H9 (cell line): Measurements from ENCODE around the gene OGDH. TPM values are rescaled to one million over a fixed set of nuclear protein-coding genes. Genes with fewer than 3 reads are reported as not detected.

ENCODE experiments used
- DNase-seq: peaks from one replicate; pipeline ENCODE4 v3.0.0-alpha.2; 2017
- H2AFZ ChIP-seq: one replicate; pipeline ENCODE4 v1.6.1; 2013; ENCODE audit warnings: mild to moderate bottlenecking, low read length, control low read depth, moderate library complexity
- H2AK5ac ChIP-seq: 2 replicates; pipeline ENCODE4 v1.6.1; 2013; ENCODE audit warnings: low read length, control low read depth, mixed read lengths; ENCODE audit not compliant: insufficient read length
- H2BK120ac ChIP-seq: one replicate; pipeline ENCODE4 v1.6.1; 2013; ENCODE audit warnings: low read depth, mild to moderate bottlenecking, low read length, control low read depth, inconsistent platforms; ENCODE audit not compliant: poor library complexity, severe bottlenecking
- H2BK12ac ChIP-seq: 2 replicates; pipeline ENCODE4 v1.6.1; 2013; ENCODE audit warnings: low read length, control low read depth, mixed read lengths, low read depth; ENCODE audit not compliant: insufficient read length
- H2BK15ac ChIP-seq: 2 replicates; pipeline ENCODE4 v1.6.1; 2013; ENCODE audit warnings: low read depth, low read length, control low read depth
- H2BK20ac ChIP-seq: one replicate; pipeline ENCODE4 v1.6.1; 2013; ENCODE audit warnings: low read depth, mild to moderate bottlenecking, low read length, control low read depth, inconsistent platforms; ENCODE audit not compliant: poor library complexity, severe bottlenecking
- H2BK5ac ChIP-seq: 2 replicates; pipeline ENCODE4 v1.6.1; 2013; ENCODE audit warnings: low read length, control low read depth, mixed read lengths; ENCODE audit not compliant: insufficient read length
- H3K14ac ChIP-seq: 2 replicates; pipeline ENCODE4 v1.6.1; 2013; ENCODE audit warnings: low read length, control low read depth; ENCODE audit not compliant: insufficient read depth
- H3K18ac ChIP-seq: 2 replicates; pipeline ENCODE4 v1.6.1; 2013; ENCODE audit warnings: low read depth, mild to moderate bottlenecking, mixed read lengths, low read length, control low read depth; ENCODE audit not compliant: insufficient read length
- H3K23ac ChIP-seq: 2 replicates; pipeline ENCODE4 v1.6.1; 2013; ENCODE audit warnings: low read length, control low read depth, mixed read lengths, low read depth; ENCODE audit not compliant: insufficient read length
- H3K23me2 ChIP-seq: 2 replicates; pipeline ENCODE4 v1.6.1; 2013; ENCODE audit warnings: low read depth, mild to moderate bottlenecking, mixed read lengths, low read length, control low read depth; ENCODE audit not compliant: insufficient read length, poor library complexity, severe bottlenecking
- H3K27ac ChIP-seq: 2 replicates; pipeline ENCODE4 v1.5.1; 2013; ENCODE audit warnings: low read length, control low read depth, mixed read lengths, low read depth; ENCODE audit not compliant: insufficient read length
- H3K27me3 ChIP-seq: 2 replicates; pipeline ENCODE4 v1.6.1; 2013; ENCODE audit warnings: low read length, control low read depth, inconsistent platforms; ENCODE audit not compliant: insufficient read depth
- H3K4ac ChIP-seq: 2 replicates; pipeline ENCODE4 v1.6.1; 2013; ENCODE audit warnings: low read depth, mild to moderate bottlenecking, control low read depth, inconsistent platforms, low read length, moderate library complexity
- H3K4me1 ChIP-seq: 2 replicates; pipeline ENCODE4 v1.6.1; 2013; ENCODE audit warnings: low read length, control low read depth, inconsistent platforms; ENCODE audit not compliant: insufficient read depth
- H3K4me2 ChIP-seq: 2 replicates; pipeline ENCODE4 v1.6.1; 2013; ENCODE audit warnings: low read length, control low read depth, mixed read lengths; ENCODE audit not compliant: insufficient read length, insufficient read depth
- H3K56ac ChIP-seq: 2 replicates; pipeline ENCODE4 v1.6.1; 2013; ENCODE audit warnings: low read depth, mild to moderate bottlenecking, mixed read lengths, low read length, control low read depth; ENCODE audit not compliant: insufficient read length
- H3K79me1 ChIP-seq: 2 replicates; pipeline ENCODE4 v1.6.1; 2013; ENCODE audit warnings: low read depth, mild to moderate bottlenecking, moderate library complexity, low read length, control low read depth, inconsistent platforms; ENCODE audit not compliant: insufficient read depth, poor library complexity, severe bottlenecking
- H3K79me2 ChIP-seq: 2 replicates; pipeline ENCODE4 v1.6.1; 2013; ENCODE audit warnings: low read length, control low read depth, inconsistent platforms; ENCODE audit not compliant: insufficient read depth
- H3K9ac ChIP-seq: 2 replicates; pipeline ENCODE4 v1.6.1; 2013; ENCODE audit warnings: low read length, control low read depth, mixed read lengths; ENCODE audit not compliant: insufficient read length; ENCODE audit errors: extremely low read depth
- H3K9me3 ChIP-seq: one replicate; pipeline ENCODE4 v1.6.1; 2013; ENCODE audit warnings: low read depth, low read length, inconsistent platforms; ENCODE audit not compliant: control insufficient read depth
- H3T11ph ChIP-seq: one replicate; pipeline ENCODE4 v1.6.1; 2013; ENCODE audit warnings: mild to moderate bottlenecking, low read length, control low read depth, inconsistent platforms
- H4K20me1 ChIP-seq: one replicate; pipeline ENCODE4 v1.6.1; 2013; ENCODE audit not compliant: control insufficient read depth, insufficient read length, insufficient read depth
- H4K5ac ChIP-seq: 2 replicates; pipeline ENCODE4 v1.6.1; 2013; ENCODE audit warnings: low read depth, mild to moderate bottlenecking, mixed read lengths, low read length, control low read depth; ENCODE audit not compliant: insufficient read length
- H4K8ac ChIP-seq: replicated peaks from 2 replicates; pipeline ENCODE4 v1.6.1; 2013; ENCODE audit warnings: low read length, control low read depth, mixed read lengths, low read depth; ENCODE audit not compliant: insufficient read length
- H4K91ac ChIP-seq: 2 replicates; pipeline ENCODE4 v1.6.1; 2013; ENCODE audit warnings: low read depth, mild to moderate bottlenecking, moderate library complexity, mixed read lengths, low read length, control low read depth; ENCODE audit not compliant: insufficient read length
- H3K27ac Mint-ChIP-seq, 3 experiments: 2 replicates in 2 of 3; 3 replicates in 1 of 3; pipeline ENCODE4 v1.8.0; 2020 to 2021; ENCODE audit warnings: mixed read lengths in 3 of 3, mild to moderate bottlenecking in 1 of 3, moderate library complexity in 1 of 3
- H3K27me3 Mint-ChIP-seq: 2 replicates; pipeline ENCODE4 v1.8.0; 2021; ENCODE audit warnings: low read depth, mild to moderate bottlenecking, moderate library complexity, mixed read lengths
- H3K36me3 Mint-ChIP-seq, 3 experiments: 2 replicates in 2 of 3; 3 replicates in 1 of 3; pipeline ENCODE4 v1.8.0; 2020 to 2021; ENCODE audit warnings: low read depth in 3 of 3, mixed read lengths in 3 of 3; ENCODE audit not compliant: insufficient read depth in 1 of 3
- H3K4me1 Mint-ChIP-seq, 2 experiments: 2 replicates each; pipeline ENCODE4 v1.8.0; 2020; ENCODE audit warnings: mixed read lengths in 2 of 2
- H3K4me3 Mint-ChIP-seq, 2 experiments: 2 replicates in 1 of 2; 3 replicates in 1 of 2; pipeline ENCODE4 v1.8.0; 2020 to 2021; ENCODE audit warnings: mild to moderate bottlenecking in 2 of 2, mixed read lengths in 2 of 2, moderate library complexity in 1 of 2
- H3K9me3 Mint-ChIP-seq, 2 experiments: 2 replicates in 1 of 2; 3 replicates in 1 of 2; pipeline ENCODE4 v1.8.0; 2020; ENCODE audit warnings: mild to moderate bottlenecking in 2 of 2, mixed read lengths in 2 of 2, moderate library complexity in 1 of 2
- WGBS: extraction: QIAGEN DNeasy Blood & Tissue Kit; methylation state at CpG from one replicate; pipeline ENCODE4 v1.1.7; 2013; ENCODE audit warnings: missing lambda C conversion rate, low lambda C conversion rate, mixed read lengths; ENCODE audit not compliant: insufficient read length; ENCODE audit errors: extremely low coverage; 5-methylcytosine and 5-hydroxymethylcytosine counted together
- total RNA-seq: library from RNA; stranded (reverse); gene quantifications from 2 replicates; pipeline ENCODE4 v1.2.1, GENCODE V29; 2021
- TF ChIP-seq, protein P1 (sequence below): fragments of 200-600 bp; sonication (generic); conservative IDR thresholded peaks from 3 replicates; pipeline ENCODE4 v1.8.0; 2021; ENCODE audit warnings: antibody characterized with exemption, mild to moderate bottlenecking

The OGDH gene
- total RNA-seq, 1 experiment from 2014 or later = 77.3 TPM

DNA sequence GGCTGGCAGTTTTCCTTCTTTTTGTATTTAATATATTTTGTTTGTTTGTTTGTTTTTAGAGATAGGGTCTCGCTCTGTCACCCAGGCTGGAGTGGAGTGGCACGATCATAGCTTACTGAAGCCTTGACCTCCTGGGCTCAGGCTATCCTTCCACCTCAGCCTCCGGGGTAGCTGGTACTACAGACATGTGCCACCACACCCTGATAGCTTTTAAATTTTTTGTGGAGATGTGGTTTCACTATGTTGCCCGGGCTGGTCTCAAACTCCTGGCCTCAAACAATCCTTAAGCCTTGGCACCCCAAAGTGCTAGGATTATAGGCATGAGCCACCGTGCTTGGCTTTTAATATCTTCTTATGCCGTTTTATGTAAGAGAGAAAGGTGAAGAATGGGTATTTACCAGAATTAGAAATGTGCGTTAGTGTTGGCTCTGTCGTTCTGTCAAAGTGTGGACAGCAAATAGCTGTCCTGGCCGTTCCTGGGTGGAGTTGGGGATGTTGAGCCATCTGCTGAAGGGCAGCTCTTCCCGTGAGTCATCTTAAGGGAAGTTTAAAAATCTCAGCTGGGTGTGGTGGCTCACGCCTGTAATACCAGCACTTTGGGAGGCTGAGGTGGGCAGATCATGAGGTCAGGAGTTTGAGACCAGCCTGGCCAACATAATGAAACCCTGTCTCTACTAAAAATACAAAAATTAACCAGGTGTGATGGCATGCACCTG lies 14.8 kb downstream of the OGDH start:
- Histone ChIP-seq H2AFZ (no peak overlapping the region), H3K4ac (no peak overlapping the region), H3K79me2 (peaks cover 21% of the 10 kb centered on the region; the same call in 1 of the 2 replicates), H3K14ac (no peak overlapping the region), H3K23me2 (no peaks in the 10 kb centered on the region), H3K27me3 (no peaks in the 10 kb centered on the region), H3K56ac (no peak overlapping the region), H4K8ac (no peak overlapping the region), H3K9ac (no peak overlapping the region), H3K27ac (no peak overlapping the region), H2BK15ac (no peak overlapping the region), H2BK120ac (no peak overlapping the region), H4K91ac (no peak overlapping the region), H4K5ac (no peak overlapping the region), H3K4me2 (no peak overlapping the region), H3K18ac (no peak overlapping the region), H3T11ph (no peak overlapping the region), H2BK5ac (no peak overlapping the region), H2BK20ac (no peak overlapping the region), H3K79me1 (no peaks in the 10 kb centered on the region), H2BK12ac (no peak overlapping the region), H2AK5ac (no peak overlapping the region), H3K23ac (no peak overlapping the region), H3K4me1 (no peaks in the 10 kb centered on the region), H4K20me1 (no peaks in the 10 kb centered on the region), H3K9me3 (no peaks in the 10 kb centered on the region)
- peaks cover 0 to 8% of the 10 kb centered on the region in 2 experiments; a peak in 3 of 4 replicates for H3K4me1 Mint-ChIP-seq
- no peak overlapping the region for H3K4me3 Mint-ChIP-seq
- no peak for DNase-seq
- TF ChIP-seq, protein P1, sequence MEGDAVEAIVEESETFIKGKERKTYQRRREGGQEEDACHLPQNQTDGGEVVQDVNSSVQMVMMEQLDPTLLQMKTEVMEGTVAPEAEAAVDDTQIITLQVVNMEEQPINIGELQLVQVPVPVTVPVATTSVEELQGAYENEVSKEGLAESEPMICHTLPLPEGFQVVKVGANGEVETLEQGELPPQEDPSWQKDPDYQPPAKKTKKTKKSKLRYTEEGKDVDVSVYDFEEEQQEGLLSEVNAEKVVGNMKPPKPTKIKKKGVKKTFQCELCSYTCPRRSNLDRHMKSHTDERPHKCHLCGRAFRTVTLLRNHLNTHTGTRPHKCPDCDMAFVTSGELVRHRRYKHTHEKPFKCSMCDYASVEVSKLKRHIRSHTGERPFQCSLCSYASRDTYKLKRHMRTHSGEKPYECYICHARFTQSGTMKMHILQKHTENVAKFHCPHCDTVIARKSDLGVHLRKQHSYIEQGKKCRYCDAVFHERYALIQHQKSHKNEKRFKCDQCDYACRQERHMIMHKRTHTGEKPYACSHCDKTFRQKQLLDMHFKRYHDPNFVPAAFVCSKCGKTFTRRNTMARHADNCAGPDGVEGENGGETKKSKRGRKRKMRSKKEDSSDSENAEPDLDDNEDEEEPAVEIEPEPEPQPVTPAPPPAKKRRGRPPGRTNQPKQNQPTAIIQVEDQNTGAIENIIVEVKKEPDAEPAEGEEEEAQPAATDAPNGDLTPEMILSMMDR = no peak
- peak overlapping the region in 1 of 3 experiments; percentile 83; a peak in 2 of 7 replicates for H3K27ac Mint-ChIP-seq
- no CpG with 5 or more reads among the region's 11 CpGs for WGBS
- peaks cover 2 to 19% (median 15%) of the 10 kb centered on the region in 3 experiments; a peak in 6 of 7 replicates for H3K36me3 Mint-ChIP-seq
- H3K9me3 Mint-ChIP-seq = no peaks in the 10 kb centered on the region
- no peaks in the 10 kb centered on the region; the same call in 1 of the 2 replicates for H3K27me3 Mint-ChIP-seq
